GM18498 (cell line): ENCODE results near the gene MAK.
A peak's percentile ranks its signal among the peaks of the same experiment; 100 is the strongest.
"Not testable (repeated sequence)": the region's sequence is repeated elsewhere in the genome, so short reads cannot be mapped to it uniquely, and the experiment has no call there.

Source experiments
- ATAC-seq: cut with Tn5 transposase; IDR thresholded peaks from one replicate; pipeline ENCODE4 v1.9.1; 2021; ENCODE audit warnings: mild to moderate bottlenecking, moderate library complexity; ENCODE audit not compliant: unreplicated experiment

The MAK gene

GRCh38 chr6:10837995-10838793 lies at the start of gene MAK:
TSS of gene MAK (minus strand) at chr6:10838539. CDS start at chr6:10830648, 7,891 bp downstream.
- peak; percentile 87 for ATAC-seq

GRCh38 chr6:10886691-10887502 lies 48.6 kb upstream of the MAK start, which contains the start of gene SYCP2L:
TSS of gene SYCP2L (plus strand) at chr6:10887052. CDS start at chr6:10887127, 75 bp downstream.
- ATAC-seq: no peak

- ATAC-seq: not testable (repeated sequence)
Measured at GRCh38 chr6:10886365-10886690, 48.0 kb upstream of the MAK start.

GRCh38 chr6:10884245-10884972 lies 46.1 kb upstream of the MAK start:
- no peak for ATAC-seq

- ATAC-seq: no peak
Measured at GRCh38 chr6:10883312-10884244, 45.2 kb upstream of the MAK start.

GRCh38 chr6:10882657-10883171 lies 44.4 kb upstream of the MAK start:
- ATAC-seq: no peak

GRCh38 chr6:10882253-10882630 lies 43.9 kb upstream of the MAK start:
- not testable (repeated sequence) for ATAC-seq

- no peak for ATAC-seq
Measured at GRCh38 chr6:10880366-10880765, 42.0 kb upstream of the MAK start.

GRCh38 chr6:10877871-10878270 lies 39.5 kb upstream of the MAK start:
- ATAC-seq: no peak

GRCh38 chr6:10877012-10877411 lies 38.7 kb upstream of the MAK start:
- ATAC-seq: no peak

GRCh38 chr6:10875026-10875425 lies 36.7 kb upstream of the MAK start:
- ATAC-seq: no peak

GRCh38 chr6:10874207-10874606 lies 35.9 kb upstream of the MAK start:
- ATAC-seq: no peak

- no peak for ATAC-seq
Measured at GRCh38 chr6:10873374-10873773, 35.0 kb upstream of the MAK start.

GRCh38 chr6:10867952-10868351 lies 29.6 kb upstream of the MAK start:
- no peak for ATAC-seq

GRCh38 chr6:10866709-10867108 lies 28.4 kb upstream of the MAK start:
- ATAC-seq: not testable (repeated sequence)

- not testable (repeated sequence) for ATAC-seq
Measured at GRCh38 chr6:10863031-10863430, 24.7 kb upstream of the MAK start.

- no peak for ATAC-seq
Measured at GRCh38 chr6:10862361-10862760, 24.0 kb upstream of the MAK start.

- no peak for ATAC-seq
Measured at GRCh38 chr6:10861086-10861485, 22.7 kb upstream of the MAK start.

- ATAC-seq: no peak
Measured at GRCh38 chr6:10857259-10857658, 18.9 kb upstream of the MAK start.
